ENCODE results near the gene GSTM3.

DNA sequence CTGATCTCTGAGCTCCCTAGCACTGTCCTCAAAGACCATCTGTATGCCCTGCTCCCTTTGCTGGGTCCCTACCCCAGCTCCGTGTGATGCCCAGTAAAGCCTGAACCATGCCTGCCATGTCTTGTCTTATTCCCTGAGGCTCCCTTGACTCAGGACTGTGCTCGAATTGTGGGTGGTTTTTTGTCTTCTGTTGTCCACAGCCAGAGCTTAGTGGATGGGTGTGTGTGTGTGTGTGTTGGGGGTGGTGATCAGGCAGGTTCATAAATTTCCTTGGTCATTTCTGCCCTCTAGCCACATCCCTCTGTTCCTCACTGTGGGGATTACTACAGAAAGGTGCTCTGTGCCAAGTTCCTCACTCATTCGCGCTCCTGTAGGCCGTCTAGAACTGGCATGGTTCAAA, 23.1 kb downstream of the GSTM3 start:
- TF ChIP-seq, protein P1, sequence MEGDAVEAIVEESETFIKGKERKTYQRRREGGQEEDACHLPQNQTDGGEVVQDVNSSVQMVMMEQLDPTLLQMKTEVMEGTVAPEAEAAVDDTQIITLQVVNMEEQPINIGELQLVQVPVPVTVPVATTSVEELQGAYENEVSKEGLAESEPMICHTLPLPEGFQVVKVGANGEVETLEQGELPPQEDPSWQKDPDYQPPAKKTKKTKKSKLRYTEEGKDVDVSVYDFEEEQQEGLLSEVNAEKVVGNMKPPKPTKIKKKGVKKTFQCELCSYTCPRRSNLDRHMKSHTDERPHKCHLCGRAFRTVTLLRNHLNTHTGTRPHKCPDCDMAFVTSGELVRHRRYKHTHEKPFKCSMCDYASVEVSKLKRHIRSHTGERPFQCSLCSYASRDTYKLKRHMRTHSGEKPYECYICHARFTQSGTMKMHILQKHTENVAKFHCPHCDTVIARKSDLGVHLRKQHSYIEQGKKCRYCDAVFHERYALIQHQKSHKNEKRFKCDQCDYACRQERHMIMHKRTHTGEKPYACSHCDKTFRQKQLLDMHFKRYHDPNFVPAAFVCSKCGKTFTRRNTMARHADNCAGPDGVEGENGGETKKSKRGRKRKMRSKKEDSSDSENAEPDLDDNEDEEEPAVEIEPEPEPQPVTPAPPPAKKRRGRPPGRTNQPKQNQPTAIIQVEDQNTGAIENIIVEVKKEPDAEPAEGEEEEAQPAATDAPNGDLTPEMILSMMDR (IDR thresholded peaks at IDR 0.05): no peak
- TF ChIP-seq POLR2A (IDR thresholded peaks at IDR 0.05): no peak
